Measurements from ENCODE around the gene PRRT1B.
A peak's percentile ranks its signal among the peaks of the same experiment; 100 is the strongest.

Gene PRRT1B

DNA sequence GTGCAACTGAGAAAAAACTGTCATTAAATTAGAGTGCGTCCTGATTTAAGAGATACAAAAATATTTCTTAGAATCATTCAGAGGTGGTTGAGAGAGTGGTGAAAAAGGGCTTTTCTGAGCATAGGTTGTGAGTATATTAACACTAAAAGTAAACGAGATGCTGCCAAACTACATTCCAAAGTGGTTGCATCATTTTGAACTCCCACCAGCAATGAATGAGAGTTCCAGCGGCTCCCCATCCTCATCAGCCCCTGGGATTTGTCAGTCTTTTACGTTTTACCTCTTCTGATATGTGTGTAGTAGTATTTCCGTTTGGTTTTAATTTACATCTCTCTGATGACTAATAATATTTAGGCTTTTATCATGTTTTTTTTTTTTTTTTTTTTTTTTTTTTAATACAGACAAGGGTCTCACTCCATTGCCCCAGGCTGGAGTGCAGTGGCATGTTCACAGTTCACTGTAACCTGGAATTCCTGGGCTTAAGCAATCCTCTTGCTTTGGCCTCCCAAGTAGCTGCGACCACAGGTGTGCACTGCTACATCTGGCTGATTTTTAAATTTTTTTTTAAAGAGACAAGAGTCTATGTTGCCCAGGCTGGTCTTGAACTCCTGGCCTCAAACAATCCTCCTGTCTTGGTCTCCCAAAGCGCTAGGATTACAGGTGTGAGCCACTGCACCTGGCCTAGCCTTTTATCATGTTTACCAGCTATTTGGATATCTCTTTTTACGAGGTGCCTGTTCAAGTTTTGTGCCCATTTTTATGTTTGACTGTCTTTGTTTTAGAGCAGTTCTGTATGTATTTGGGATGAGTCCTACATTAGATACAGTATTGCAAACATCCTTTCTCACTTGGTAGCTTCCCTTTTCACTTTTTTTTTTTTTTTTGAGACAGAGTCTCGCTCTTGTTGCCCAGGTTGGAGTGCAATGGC, 17.0 kb downstream of the PRRT1B start:
- TF ChIP-seq EZH2phosphoT487 (IDR thresholded peaks at IDR 0.05; ENCODE audit: low read length) (no peak), CTCF (IDR thresholded peaks at IDR 0.05; ENCODE audit: low read length) (no peak), EZH2 (optimal IDR thresholded peaks at IDR 0.05; ENCODE audit: low read depth, low read length) (no peak)
- Histone ChIP-seq H4K20me1 (ENCODE audit: insufficient read depth, low read length) (no peaks in the 10 kb centered on the region), H3K9me3 (replicated peaks; ENCODE audit: insufficient read depth, low read length) (no peaks in the 10 kb centered on the region), H3K79me2 (ENCODE audit: low read length) (no peaks in the 10 kb centered on the region), H3K27ac (ENCODE audit: low read length) (no peak overlapping the region), H3F3A (ENCODE audit: insufficient read depth, low read length) (no peaks in the 10 kb centered on the region), H2AFZ (ENCODE audit: low read length) (no peak overlapping the region), H3K9me2 (replicated peaks; ENCODE audit: insufficient read depth, low read length) (no peaks in the 10 kb centered on the region), H3K4me3 (ENCODE audit: low read length) (no peak overlapping the region), H3K9ac (ENCODE audit: low read length) (no peak overlapping the region), H3K27me3 (replicated peaks; ENCODE audit: insufficient read depth, low read length) (no peaks in the 10 kb centered on the region), H3K36me3 (replicated peaks; ENCODE audit: insufficient read depth, low read length) (no peaks in the 10 kb centered on the region), H3K4me1 (ENCODE audit: low read length) (no peaks in the 10 kb centered on the region), H3K4me2 (ENCODE audit: low read depth, low read length) (no peak overlapping the region)
- DNase-seq: no peak

DNA sequence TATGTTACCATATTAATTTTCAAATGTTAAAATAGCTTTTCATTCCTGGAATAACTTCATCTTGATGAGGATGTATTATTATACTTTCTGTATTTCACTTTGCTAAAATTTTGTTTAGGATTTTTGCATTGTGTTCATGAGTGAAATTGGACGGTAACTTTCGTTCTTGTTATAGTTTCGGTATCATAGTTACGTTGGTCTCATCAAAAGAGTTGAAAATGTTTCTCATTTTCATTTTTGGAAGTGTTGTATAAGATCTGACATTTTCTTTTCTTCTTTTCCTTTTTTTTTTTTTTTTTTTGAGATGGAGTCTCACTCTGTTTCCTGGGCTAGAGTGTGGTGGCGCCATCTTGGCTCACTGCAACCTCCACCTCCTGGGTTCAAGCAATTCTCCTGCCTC, 20.0 kb downstream of the PRRT1B start:
- H3K9ac ChIP-seq (ENCODE audit: low read length): no peak overlapping the region
- H3K27ac ChIP-seq (ENCODE audit: low read length): no peak overlapping the region
- H3K4me3 ChIP-seq (ENCODE audit: low read length): no peak overlapping the region
- H4K20me1 ChIP-seq (ENCODE audit: insufficient read depth, low read length): no peaks in the 10 kb centered on the region
- peak; percentile 19 for DNase-seq
- H3K79me2 ChIP-seq (ENCODE audit: low read length): no peaks in the 10 kb centered on the region
- H3K27me3 ChIP-seq (replicated peaks; ENCODE audit: insufficient read depth, low read length): no peaks in the 10 kb centered on the region
- TF ChIP-seq EZH2 (optimal IDR thresholded peaks at IDR 0.05; ENCODE audit: low read depth, low read length) (no peak), CTCF (IDR thresholded peaks at IDR 0.05; ENCODE audit: low read length) (no peak), EZH2phosphoT487 (IDR thresholded peaks at IDR 0.05; ENCODE audit: low read length) (no peak)
- H3K4me2 ChIP-seq (ENCODE audit: low read depth, low read length): no peak overlapping the region
- H3K36me3 ChIP-seq (replicated peaks; ENCODE audit: insufficient read depth, low read length): no peaks in the 10 kb centered on the region; the same call in 1 of the 2 replicates
- no peaks in the 10 kb centered on the region for H3K9me2 ChIP-seq (replicated peaks; ENCODE audit: insufficient read depth, low read length)
- no peaks in the 10 kb centered on the region for H3F3A ChIP-seq (ENCODE audit: insufficient read depth, low read length)
- no peaks in the 10 kb centered on the region for H3K4me1 ChIP-seq (ENCODE audit: low read length)
- no peak overlapping the region for H2AFZ ChIP-seq (ENCODE audit: low read length)
- no peaks in the 10 kb centered on the region for H3K9me3 ChIP-seq (replicated peaks; ENCODE audit: insufficient read depth, low read length)

GRCh38 chr9:131566158-131566557, 20.8 kb downstream of the PRRT1B start:
- TF ChIP-seq EZH2 (optimal IDR thresholded peaks at IDR 0.05; ENCODE audit: low read depth, low read length): no peak
- TF ChIP-seq EZH2phosphoT487 (IDR thresholded peaks at IDR 0.05; ENCODE audit: low read length): no peak
- TF ChIP-seq CTCF (IDR thresholded peaks at IDR 0.05; ENCODE audit: low read length): no peak
- Histone ChIP-seq H3K4me2 (ENCODE audit: low read depth, low read length) (no peak overlapping the region), H3K9me2 (replicated peaks; ENCODE audit: insufficient read depth, low read length) (no peaks in the 10 kb centered on the region), H4K20me1 (ENCODE audit: insufficient read depth, low read length) (no peaks in the 10 kb centered on the region), H3K27me3 (replicated peaks; ENCODE audit: insufficient read depth, low read length) (no peaks in the 10 kb centered on the region), H3K9ac (ENCODE audit: low read length) (no peak overlapping the region), H3K4me1 (ENCODE audit: low read length) (no peaks in the 10 kb centered on the region), H2AFZ (ENCODE audit: low read length) (no peak overlapping the region), H3F3A (ENCODE audit: insufficient read depth, low read length) (no peaks in the 10 kb centered on the region), H3K9me3 (replicated peaks; ENCODE audit: insufficient read depth, low read length) (no peaks in the 10 kb centered on the region), H3K27ac (ENCODE audit: low read length) (no peak overlapping the region), H3K79me2 (ENCODE audit: low read length) (no peaks in the 10 kb centered on the region), H3K36me3 (replicated peaks; ENCODE audit: insufficient read depth, low read length) (no peaks in the 10 kb centered on the region; the same call in 1 of the 2 replicates), H3K4me3 (ENCODE audit: low read length) (no peak overlapping the region)
- DNase-seq: no peak
